Upper lobe of left lung (tissue), 4 donors: ENCODE measurements around the gene TNFRSF9.
A peak's percentile ranks its signal among the peaks of the same experiment; 100 is the strongest.

Experiments
- CTCF ChIP-seq, 6 experiments: fragments of 450-650 bp in 4 of 6; fragments of 200-600 bp in 2 of 6; sonication (generic) in 2 of 6; IDR thresholded peaks; one replicate each; pipeline ENCODE4 v1.5.1; 2016 to 2019; ENCODE audit warnings: antibody characterized with exemption in 6 of 6
- EP300 ChIP-seq, 4 donors: sonication (generic); formaldehyde crosslinking; IDR thresholded peaks; one replicate each; pipeline ENCODE4 v1.5.1; 2017; ENCODE audit warnings: antibody characterized with exemption in 4 of 4, control low read depth in 2 of 4
- POLR2A ChIP-seq, 4 donors: fragments of 450-650 bp; IDR thresholded peaks; one replicate each; pipeline ENCODE4 v1.5.1; 2016 to 2017; ENCODE audit warnings: antibody characterized with exemption in 4 of 4, mild to moderate bottlenecking in 2 of 4
- POLR2AphosphoS5 ChIP-seq, 2 donors: sonication (generic); formaldehyde crosslinking; IDR thresholded peaks; one replicate each; pipeline ENCODE4 v1.5.1; 2017; ENCODE audit warnings: antibody characterized with exemption in 2 of 2

GRCh38 chr1:7961216-7962013 lies 20.8 kb upstream of the TNFRSF9 start, which contains the start of gene PARK7:
- TF ChIP-seq POLR2A (IDR thresholded peaks at IDR 0.05) (peak; percentile 44 to 99 (median 92)), CTCF (IDR thresholded peaks at IDR 0.05) (peak in 5 of 6 experiments; percentile 29 to 74 (median 68)), EP300 (IDR thresholded peaks at IDR 0.05) (peak in 1 of 4 donors; percentile 22), POLR2AphosphoS5 (IDR thresholded peaks at IDR 0.05) (peak; percentile 97 to 98)
